Nephron progenitor cell (in vitro differentiated cells): Measurements from ENCODE around the gene RAVER2.
"Not testable (repeated sequence)": the region's sequence is repeated elsewhere in the genome, so short reads cannot be mapped to it uniquely, and the experiment has no call there.

Source experiments
- DNase-seq: peaks from one replicate; pipeline ENCODE4 v3.0.0; 2021
- H3K27ac Mint-ChIP-seq: 2 replicates; pipeline ENCODE4 v1.8.0; 2021; ENCODE audit warnings: mild to moderate bottlenecking, moderate library complexity, mixed read lengths
- H3K27me3 Mint-ChIP-seq: 2 replicates; pipeline ENCODE4 v1.8.0; 2021; ENCODE audit warnings: mild to moderate bottlenecking, low read depth, mixed read lengths; ENCODE audit not compliant: poor library complexity
- H3K36me3 Mint-ChIP-seq: 2 replicates; pipeline ENCODE4 v1.8.0; 2021; ENCODE audit warnings: low read depth, mixed read lengths
- H3K4me1 Mint-ChIP-seq: 2 replicates; pipeline ENCODE4 v1.8.0; 2021; ENCODE audit warnings: mixed read lengths
- H3K4me3 Mint-ChIP-seq: 2 replicates; pipeline ENCODE4 v1.8.0; 2021; ENCODE audit warnings: mild to moderate bottlenecking, moderate library complexity, mixed read lengths
- H3K9me3 Mint-ChIP-seq: 2 replicates; pipeline ENCODE4 v1.8.0; 2021; ENCODE audit warnings: mild to moderate bottlenecking, moderate library complexity, mixed read lengths
- TF ChIP-seq, protein P1 (sequence below): fragments of 200-600 bp; sonication (generic); IDR thresholded peaks from 2 replicates; pipeline ENCODE4 v1.5.0; 2021; ENCODE audit warnings: antibody characterized with exemption

Gene RAVER2

GRCh38 chr1:64721576-64722145 is 23.2 kb upstream of the RAVER2 start:
- TF ChIP-seq, protein P1, sequence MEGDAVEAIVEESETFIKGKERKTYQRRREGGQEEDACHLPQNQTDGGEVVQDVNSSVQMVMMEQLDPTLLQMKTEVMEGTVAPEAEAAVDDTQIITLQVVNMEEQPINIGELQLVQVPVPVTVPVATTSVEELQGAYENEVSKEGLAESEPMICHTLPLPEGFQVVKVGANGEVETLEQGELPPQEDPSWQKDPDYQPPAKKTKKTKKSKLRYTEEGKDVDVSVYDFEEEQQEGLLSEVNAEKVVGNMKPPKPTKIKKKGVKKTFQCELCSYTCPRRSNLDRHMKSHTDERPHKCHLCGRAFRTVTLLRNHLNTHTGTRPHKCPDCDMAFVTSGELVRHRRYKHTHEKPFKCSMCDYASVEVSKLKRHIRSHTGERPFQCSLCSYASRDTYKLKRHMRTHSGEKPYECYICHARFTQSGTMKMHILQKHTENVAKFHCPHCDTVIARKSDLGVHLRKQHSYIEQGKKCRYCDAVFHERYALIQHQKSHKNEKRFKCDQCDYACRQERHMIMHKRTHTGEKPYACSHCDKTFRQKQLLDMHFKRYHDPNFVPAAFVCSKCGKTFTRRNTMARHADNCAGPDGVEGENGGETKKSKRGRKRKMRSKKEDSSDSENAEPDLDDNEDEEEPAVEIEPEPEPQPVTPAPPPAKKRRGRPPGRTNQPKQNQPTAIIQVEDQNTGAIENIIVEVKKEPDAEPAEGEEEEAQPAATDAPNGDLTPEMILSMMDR, result no peak
- H3K4me1 Mint-ChIP-seq, result no peaks in the 10 kb centered on the region
- peaks cover 20% of the 10 kb centered on the region for H3K9me3 Mint-ChIP-seq
- H3K27ac Mint-ChIP-seq, result peak overlapping the region; percentile 88
- DNase-seq, result no peak
- no peaks in the 10 kb centered on the region for H3K36me3 Mint-ChIP-seq
- H3K4me3 Mint-ChIP-seq, result no peak overlapping the region
- H3K27me3 Mint-ChIP-seq, result peaks cover 10% of the 10 kb centered on the region

DNA sequence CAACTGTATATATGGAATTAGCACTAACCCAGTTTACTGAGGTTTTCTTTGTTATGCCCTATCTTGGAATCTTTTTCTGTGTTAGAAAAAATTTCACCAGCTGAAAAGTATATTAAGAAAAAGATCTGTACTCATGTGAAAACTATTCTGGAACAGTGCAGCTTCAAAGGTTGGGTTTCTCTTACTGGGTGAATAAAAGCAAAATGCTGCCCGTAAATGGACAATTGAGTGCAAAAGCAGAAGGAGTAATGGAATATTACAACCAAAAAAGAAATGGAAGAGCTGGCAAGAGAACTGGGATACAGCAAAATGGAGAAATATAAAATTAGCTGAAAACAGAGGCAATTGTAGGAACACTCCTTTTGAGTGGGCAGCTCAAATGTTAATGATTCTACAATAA is 17.0 kb upstream of the RAVER2 start:
- no peaks in the 10 kb centered on the region for H3K4me1 Mint-ChIP-seq
- no peak for DNase-seq
- no peak overlapping the region for H3K4me3 Mint-ChIP-seq
- no peaks in the 10 kb centered on the region for H3K9me3 Mint-ChIP-seq
- peaks cover 6% of the 10 kb centered on the region for H3K27me3 Mint-ChIP-seq
- H3K27ac Mint-ChIP-seq, result no peak overlapping the region
- H3K36me3 Mint-ChIP-seq, result no peaks in the 10 kb centered on the region
- TF ChIP-seq, protein P1, result no peak

DNA sequence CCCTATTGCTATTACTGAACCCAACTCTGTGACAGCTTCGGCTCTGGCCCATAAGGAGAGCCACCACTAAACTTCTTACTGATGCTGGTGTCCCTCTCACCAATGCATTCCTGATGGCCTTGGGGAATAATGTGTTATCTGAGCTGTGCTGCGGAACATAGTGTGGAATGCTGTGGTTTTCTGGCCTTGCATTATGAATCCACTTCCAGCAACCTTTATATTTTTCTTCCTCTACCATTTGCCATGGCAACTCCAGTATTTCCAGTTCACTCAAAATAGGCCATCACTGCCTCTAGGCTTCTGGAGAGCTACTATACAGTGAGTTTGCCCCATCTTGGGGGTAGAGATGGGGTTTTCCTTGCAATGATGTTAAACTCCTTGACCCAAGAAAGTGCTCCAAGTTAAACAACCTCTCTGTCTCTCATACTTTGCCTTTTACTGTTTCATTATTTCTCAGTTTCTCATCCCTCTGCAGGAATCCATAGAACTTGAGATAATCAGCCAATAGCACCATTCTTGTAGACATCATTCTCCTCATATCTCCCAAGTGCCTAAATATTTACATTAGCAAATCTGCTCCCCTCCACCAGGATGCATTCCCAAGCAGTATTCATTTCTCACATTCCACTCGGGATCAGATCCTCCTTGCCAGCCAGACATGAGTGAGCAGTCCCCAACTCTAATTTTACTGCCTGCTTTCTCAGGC is 11.1 kb upstream of the RAVER2 start:
- TF ChIP-seq, protein P1, result no peak
- H3K27me3 Mint-ChIP-seq, result no peaks in the 10 kb centered on the region
- H3K4me1 Mint-ChIP-seq, result no peaks in the 10 kb centered on the region
- H3K9me3 Mint-ChIP-seq, result no peaks in the 10 kb centered on the region
- H3K27ac Mint-ChIP-seq, result no peak overlapping the region
- no peaks in the 10 kb centered on the region for H3K36me3 Mint-ChIP-seq
- no peak overlapping the region for H3K4me3 Mint-ChIP-seq
- DNase-seq, result no peak

- no peak overlapping the region for H3K4me3 Mint-ChIP-seq
- DNase-seq, result no peak
- H3K27me3 Mint-ChIP-seq, result no peaks in the 10 kb centered on the region
- H3K4me1 Mint-ChIP-seq, result no peaks in the 10 kb centered on the region
- TF ChIP-seq, protein P1, result no peak
- no peaks in the 10 kb centered on the region for H3K36me3 Mint-ChIP-seq
- no peaks in the 10 kb centered on the region for H3K9me3 Mint-ChIP-seq
- H3K27ac Mint-ChIP-seq, result no peak overlapping the region
These were observed 10.6 kb upstream of the RAVER2 start for GRCh38 chr1:64734287-64734652.

DNA sequence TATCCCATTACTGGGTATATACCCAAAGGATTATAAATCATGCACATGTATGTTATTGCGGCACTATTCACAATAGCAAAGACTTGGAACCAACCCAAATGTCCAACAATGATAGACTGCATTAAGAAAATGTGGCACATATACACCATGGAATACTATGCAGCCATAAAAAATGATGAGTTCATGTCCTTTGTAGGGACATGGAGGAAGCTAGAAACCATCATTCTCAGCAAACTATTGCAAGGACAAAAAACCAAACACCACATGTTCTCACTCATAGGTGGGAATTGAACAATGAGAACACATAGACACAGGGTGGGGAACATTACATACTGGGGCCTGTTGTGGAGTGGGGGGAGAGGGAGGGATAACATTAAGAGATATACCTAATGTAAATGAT is 4.2 kb upstream of the RAVER2 start:
- H3K9me3 Mint-ChIP-seq, H3K27ac Mint-ChIP-seq, H3K4me3 Mint-ChIP-seq, H3K36me3 Mint-ChIP-seq, H3K4me1 Mint-ChIP-seq, DNase-seq: not testable (repeated sequence)
- H3K27me3 Mint-ChIP-seq, result peaks cover 14% of the 10 kb centered on the region

GRCh38 chr1:64743954-64744491 is 852 bp upstream of the RAVER2 start:
- no peak overlapping the region for H3K27ac Mint-ChIP-seq

More at GRCh38 chr1:64743954-64744491, 852 bp upstream of the RAVER2 start:
- TF ChIP-seq, protein P1, result no peak
- peaks cover 32% of the 10 kb centered on the region for H3K4me1 Mint-ChIP-seq
- H3K36me3 Mint-ChIP-seq, result no peaks in the 10 kb centered on the region
- H3K27me3 Mint-ChIP-seq, result peaks cover 14% of the 10 kb centered on the region
- no peak for DNase-seq
- peak overlapping the region; percentile 81 for H3K4me3 Mint-ChIP-seq
- H3K9me3 Mint-ChIP-seq, result no peaks in the 10 kb centered on the region
